Tibial artery (tissue), 4 donors: Measurements from ENCODE around the gene TMEM37.
A peak's percentile ranks its signal among the peaks of the same experiment; 100 is the strongest.

ENCODE experiments used
- DNase-seq, 2 donors: peaks; one replicate each; pipeline ENCODE4 v3.0.0-alpha.2; 2019
- H3K27ac ChIP-seq, 2 donors: fragments of 200-600 bp; sonication (generic) in 1 of 2; 1 replicate in 1 of 2; 2 replicates in 1 of 2; pipeline ENCODE4 v1.5.1; 2018 to 2019; ENCODE audit warnings: mild to moderate bottlenecking in 1 of 2
- H3K27me3 ChIP-seq, 2 donors: fragments of 200-600 bp; sonication (generic) in 1 of 2; one replicate each; pipeline versions ENCODE4 v1.5.1 to v1.6.0; 2016 to 2019
- H3K36me3 ChIP-seq, 3 donors: fragments of 200-600 bp; sonication (generic) in 2 of 3; one replicate each; pipeline ENCODE4 v1.5.1; 2016 to 2019; ENCODE audit warnings: mild to moderate bottlenecking in 2 of 3
- H3K4me1 ChIP-seq, 4 donors: fragments of 200-600 bp; sonication (generic) in 2 of 4; 1 replicate in 3 of 4; 2 replicates in 1 of 4; pipeline ENCODE4 v1.5.1; 2016 to 2019
- H3K4me3 ChIP-seq, 2 donors: fragments of 200-600 bp; sonication (generic) in 1 of 2; 1 replicate in 1 of 2; 2 replicates in 1 of 2; pipeline ENCODE4 v1.5.1; 2018 to 2019; ENCODE audit warnings: mild to moderate bottlenecking in 2 of 2
- H3K9me3 ChIP-seq, 3 donors: fragments of 200-600 bp; sonication (generic) in 1 of 3; one replicate each; pipeline ENCODE4 v1.5.1; 2016 to 2019
- intact Hi-C: fragments of 100-400 bp; cut with DNase I; formaldehyde crosslinking; loops from one replicate; pipeline ENCODE4 v1.15.0; 2023; ENCODE audit warnings: low total_unique reads
- TF ChIP-seq, protein P1 (sequence below), 2 experiments: fragments of 200-600 bp in 1 of 2; fragments of 450-650 bp in 1 of 2; IDR thresholded peaks; one replicate each; pipeline ENCODE4 v1.5.1; 2017 to 2019; ENCODE audit warnings: antibody characterized with exemption in 2 of 2, mild to moderate bottlenecking in 1 of 2, moderate library complexity in 1 of 2

Gene TMEM37, protein sequence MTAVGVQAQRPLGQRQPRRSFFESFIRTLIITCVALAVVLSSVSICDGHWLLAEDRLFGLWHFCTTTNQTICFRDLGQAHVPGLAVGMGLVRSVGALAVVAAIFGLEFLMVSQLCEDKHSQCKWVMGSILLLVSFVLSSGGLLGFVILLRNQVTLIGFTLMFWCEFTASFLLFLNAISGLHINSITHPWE

DNA sequence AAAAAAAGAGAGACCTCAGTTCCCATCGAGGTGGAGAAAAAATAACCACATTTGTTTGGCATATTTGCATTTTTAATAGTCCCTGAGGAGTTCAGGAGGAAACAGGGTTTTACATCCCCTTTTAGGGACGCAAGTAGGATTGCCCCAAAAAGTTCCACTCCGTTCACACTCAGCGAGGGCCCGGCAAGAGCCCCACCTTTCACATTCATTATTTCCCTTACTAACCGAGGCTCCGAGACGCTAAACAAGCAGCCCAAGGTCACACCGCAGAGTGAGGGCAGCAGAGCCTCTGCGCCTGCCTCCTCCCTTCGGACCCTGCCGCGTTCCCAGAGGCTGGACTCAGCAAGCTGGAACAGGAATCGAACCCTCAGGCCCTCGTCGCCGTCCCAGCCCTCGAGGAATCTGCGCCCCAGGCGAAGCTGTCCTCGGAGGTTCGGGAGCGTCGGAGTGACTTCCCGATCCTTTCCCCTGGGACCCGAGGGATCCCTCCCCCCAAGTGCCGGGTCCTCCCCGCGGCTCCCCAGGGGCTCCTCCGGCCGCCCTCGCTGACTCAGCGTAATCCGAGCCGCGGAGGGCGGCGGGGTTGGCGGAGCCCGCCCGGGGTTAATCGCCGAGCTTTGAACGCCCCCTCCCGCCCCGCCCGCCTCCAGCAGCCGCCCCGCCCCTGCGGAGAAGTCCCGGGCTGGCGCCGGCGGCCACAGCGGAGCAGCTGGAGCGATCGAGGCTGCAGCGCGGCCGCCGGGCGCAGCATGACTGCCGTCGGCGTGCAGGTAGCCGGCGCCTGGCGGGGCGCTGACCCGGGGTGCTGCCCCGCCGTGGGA is at the start of gene TMEM37:
Gene TMEM37, plus strand, starts transcription at position 700 of the 821 bp plus-strand sequence. Its CDS starts 50 bp downstream, at position 750.
- Histone ChIP-seq H3K4me3 (peak within 1 kb of the TSS; percentile 49 to 61), H3K4me1 (peaks cover 0 to 21% (median 15%) of the 10 kb centered on the region in 4 donors), H3K36me3 (no peaks in the 10 kb centered on the region), H3K27ac (peak within 1 kb of the TSS; percentile 20 to 47), H3K9me3 (no peaks in the 10 kb centered on the region), H3K27me3 (no peaks in the 10 kb centered on the region)
- DNase-seq = peak in 1 of 2 donors; percentile 83
- TF ChIP-seq, protein P1, sequence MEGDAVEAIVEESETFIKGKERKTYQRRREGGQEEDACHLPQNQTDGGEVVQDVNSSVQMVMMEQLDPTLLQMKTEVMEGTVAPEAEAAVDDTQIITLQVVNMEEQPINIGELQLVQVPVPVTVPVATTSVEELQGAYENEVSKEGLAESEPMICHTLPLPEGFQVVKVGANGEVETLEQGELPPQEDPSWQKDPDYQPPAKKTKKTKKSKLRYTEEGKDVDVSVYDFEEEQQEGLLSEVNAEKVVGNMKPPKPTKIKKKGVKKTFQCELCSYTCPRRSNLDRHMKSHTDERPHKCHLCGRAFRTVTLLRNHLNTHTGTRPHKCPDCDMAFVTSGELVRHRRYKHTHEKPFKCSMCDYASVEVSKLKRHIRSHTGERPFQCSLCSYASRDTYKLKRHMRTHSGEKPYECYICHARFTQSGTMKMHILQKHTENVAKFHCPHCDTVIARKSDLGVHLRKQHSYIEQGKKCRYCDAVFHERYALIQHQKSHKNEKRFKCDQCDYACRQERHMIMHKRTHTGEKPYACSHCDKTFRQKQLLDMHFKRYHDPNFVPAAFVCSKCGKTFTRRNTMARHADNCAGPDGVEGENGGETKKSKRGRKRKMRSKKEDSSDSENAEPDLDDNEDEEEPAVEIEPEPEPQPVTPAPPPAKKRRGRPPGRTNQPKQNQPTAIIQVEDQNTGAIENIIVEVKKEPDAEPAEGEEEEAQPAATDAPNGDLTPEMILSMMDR (IDR thresholded peaks at IDR 0.05) = no peak
- intact Hi-C loops = no loop called here

DNA sequence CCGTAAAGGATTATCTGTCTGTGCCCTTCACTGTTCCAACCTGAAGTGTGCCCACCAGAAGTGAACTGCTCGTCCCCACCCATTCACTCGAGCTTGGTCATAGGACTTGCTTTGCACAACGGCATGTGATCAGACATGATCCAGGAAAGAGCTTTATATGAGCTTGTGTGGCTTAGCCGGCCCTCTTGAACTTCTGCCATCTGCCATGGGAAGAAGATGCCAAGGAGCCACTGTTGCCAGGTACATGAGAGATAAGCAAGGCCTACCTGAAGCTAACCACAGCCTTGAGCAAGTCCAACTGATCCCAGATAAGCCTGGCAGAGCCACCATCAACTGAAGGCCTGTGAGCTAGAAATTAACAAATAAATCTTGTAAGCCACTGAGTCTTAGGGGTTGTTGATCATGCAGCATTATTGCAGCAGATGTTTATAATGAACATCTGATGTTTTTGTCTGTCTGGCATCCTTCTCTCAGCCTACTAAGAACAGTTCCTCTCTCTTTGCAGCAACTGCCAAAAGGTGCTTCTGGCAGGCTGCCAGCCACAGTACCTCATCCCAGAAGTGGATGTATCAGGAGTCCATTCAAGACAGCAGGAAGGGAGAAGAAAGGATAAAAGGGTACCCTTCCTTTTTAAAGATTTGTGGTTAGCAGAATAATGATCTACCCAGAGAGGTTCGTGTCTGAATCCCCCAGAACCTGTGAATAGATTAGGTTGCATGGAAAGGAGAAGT is 48.1 kb upstream of the TMEM37 start:
- TF ChIP-seq, protein P1 (IDR thresholded peaks at IDR 0.05) = no peak
- Histone ChIP-seq H3K4me1 (peaks cover 0 to 14% (median 9%) of the 10 kb centered on the region in 4 donors), H3K27me3 (no peaks in the 10 kb centered on the region), H3K27ac (no peak overlapping the region), H3K4me3 (no peak overlapping the region), H3K36me3 (no peaks in the 10 kb centered on the region), H3K9me3 (no peaks in the 10 kb centered on the region)
- no peak for DNase-seq
- intact Hi-C loops = no loop called here

DNA sequence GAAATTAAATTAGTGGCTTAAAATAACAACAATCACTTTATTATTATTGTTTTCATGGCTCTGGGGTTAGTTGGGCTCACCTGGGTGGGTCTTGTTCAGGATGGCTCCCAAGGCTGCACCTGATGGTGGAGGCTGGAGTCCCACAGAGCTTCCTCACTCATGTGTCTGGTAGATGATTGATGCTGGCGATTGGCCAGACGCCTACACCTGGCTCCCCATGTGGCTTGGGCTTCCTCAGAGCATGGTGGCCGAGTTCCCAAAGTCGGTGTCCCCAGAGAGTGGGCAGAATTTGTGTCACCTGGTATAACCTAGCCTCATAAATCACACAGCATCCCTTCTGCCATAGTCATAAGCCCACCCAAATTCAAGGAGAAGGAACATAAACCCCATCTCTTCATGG is 46.7 kb upstream of the TMEM37 start:
- Histone ChIP-seq H3K9me3 (no peaks in the 10 kb centered on the region), H3K27me3 (no peaks in the 10 kb centered on the region), H3K36me3 (no peaks in the 10 kb centered on the region), H3K4me1 (peaks cover 0 to 25% (median 9%) of the 10 kb centered on the region in 4 donors), H3K4me3 (no peak overlapping the region), H3K27ac (no peak overlapping the region)
- intact Hi-C loops = no loop called here
- no peak for DNase-seq
- TF ChIP-seq, protein P1 (IDR thresholded peaks at IDR 0.05) = no peak

DNA sequence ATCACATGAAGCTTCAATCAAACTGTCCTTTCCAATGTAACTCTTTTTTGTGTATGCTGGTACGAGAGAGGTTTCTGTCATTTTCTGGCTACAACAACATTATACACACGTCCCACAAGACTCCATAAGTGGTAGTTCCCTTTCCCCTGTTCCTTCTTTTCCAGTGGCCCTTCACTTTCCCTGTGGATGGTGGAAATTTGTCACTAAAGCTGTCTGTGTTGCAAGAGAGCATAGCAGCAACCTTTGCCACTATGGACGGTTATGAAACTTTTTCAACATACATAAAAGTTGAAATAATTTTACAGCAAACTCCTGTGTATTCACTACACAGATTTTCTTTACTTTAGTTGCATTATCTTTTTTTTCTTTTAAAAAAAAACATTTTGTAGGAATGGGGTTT is 46.2 kb upstream of the TMEM37 start:
- Histone ChIP-seq H3K27ac (no peak overlapping the region), H3K9me3 (no peaks in the 10 kb centered on the region), H3K27me3 (no peaks in the 10 kb centered on the region), H3K36me3 (no peaks in the 10 kb centered on the region), H3K4me3 (no peak overlapping the region), H3K4me1 (peaks cover 0 to 26% (median 9%) of the 10 kb centered on the region in 4 donors)
- TF ChIP-seq, protein P1 (IDR thresholded peaks at IDR 0.05) = no peak
- intact Hi-C loops = no loop called here
- DNase-seq = no peak

DNA sequence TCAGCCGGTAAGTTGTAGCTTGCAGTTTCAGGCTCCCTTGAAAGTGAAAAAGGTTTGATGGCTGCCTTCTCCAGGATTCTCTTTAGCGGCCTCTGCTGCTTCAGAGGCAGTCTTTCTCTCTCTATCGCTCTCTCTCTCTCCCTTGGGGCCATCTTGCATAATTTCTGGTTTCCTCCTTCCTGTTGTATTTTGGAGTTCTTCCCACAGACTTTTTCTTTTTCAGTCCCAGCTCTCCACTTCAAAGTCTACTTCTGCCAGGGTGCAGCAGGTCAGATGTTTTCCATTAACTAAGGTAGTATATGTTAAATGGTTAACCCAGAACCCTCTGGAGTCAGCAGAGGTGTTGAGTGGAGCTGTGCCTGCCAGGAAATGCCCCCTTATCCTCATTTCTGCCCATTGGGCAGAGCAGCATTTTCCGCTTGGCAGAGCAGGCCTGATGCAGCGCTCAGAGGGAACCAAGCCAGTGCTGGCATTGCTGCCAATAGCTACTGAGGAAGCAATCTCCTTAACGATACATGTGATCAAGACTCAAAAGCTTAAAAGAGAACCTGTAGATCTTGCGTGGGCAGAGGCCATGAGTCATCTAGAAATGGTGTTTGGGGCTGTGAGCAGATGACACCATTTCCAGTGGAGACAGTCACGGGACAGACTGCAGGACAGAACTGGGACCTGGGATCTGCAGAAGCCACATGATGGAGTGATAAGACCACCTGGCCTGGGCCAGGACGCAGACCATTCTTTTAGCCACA is 44.1 kb upstream of the TMEM37 start:
- no peaks in the 10 kb centered on the region for H3K36me3 ChIP-seq
- no peak overlapping the region for H3K4me3 ChIP-seq
- intact Hi-C loops = no loop called here
- peak overlapping the region; percentile 26 to 47 for H3K27ac ChIP-seq
- H3K9me3 ChIP-seq = no peaks in the 10 kb centered on the region
- TF ChIP-seq, protein P1 (IDR thresholded peaks at IDR 0.05) = no peak
- no peaks in the 10 kb centered on the region for H3K27me3 ChIP-seq
- H3K4me1 ChIP-seq = peaks cover 0 to 26% (median 9%) of the 10 kb centered on the region in 4 donors
- peak; percentile 66 to 80 for DNase-seq
